HL-60/S4 treated with phorbol 12-myristate 13-acetate at 8.2 ng/mL for 4 days and 3 days (cell line): ENCODE measurements around the gene EEF1AKMT1.
"Not testable (repeated sequence)": the region's sequence is repeated elsewhere in the genome, so short reads cannot be mapped to it uniquely, and the experiment has no call there.

ENCODE experiments used
- in situ Hi-C: fragments of 300-500 bp; cut with MboI; formaldehyde crosslinking; loops from 2 replicates; pipeline ENCODE4 v1.15.0; 2022; ENCODE audit warnings: low sequenced_read_pairs

EEF1AKMT1 gene

GRCh38 chr13:20778311-20778710 is 4.5 kb upstream of the EEF1AKMT1 start:
- in situ Hi-C loops, result no loop called here

- in situ Hi-C loops, result no loop called here
Observed at GRCh38 chr13:20776751-20777150, 3.0 kb upstream of the EEF1AKMT1 start.

- in situ Hi-C loops, result no loop called here
Observed at GRCh38 chr13:20775961-20776360, 2.2 kb upstream of the EEF1AKMT1 start.

GRCh38 chr13:20774746-20775145 is 985 bp upstream of the EEF1AKMT1 start:
- in situ Hi-C loops, result no loop called here

GRCh38 chr13:20772401-20773131 is 1.2 kb downstream of the EEF1AKMT1 start:
- in situ Hi-C loops, result no loop called here

- in situ Hi-C loops, result no loop called here
Observed at GRCh38 chr13:20769834-20770233, 3.9 kb downstream of the EEF1AKMT1 start.

GRCh38 chr13:20769091-20769490 is 4.7 kb downstream of the EEF1AKMT1 start:
- in situ Hi-C loops, result no loop called here

- in situ Hi-C loops, result no loop called here
Observed at GRCh38 chr13:20767309-20767943, 6.3 kb downstream of the EEF1AKMT1 start.

- in situ Hi-C loops, result no loop called here
Observed at GRCh38 chr13:20760872-20761271, 12.9 kb downstream of the EEF1AKMT1 start.

- in situ Hi-C loops, result no loop called here
Observed at GRCh38 chr13:20754009-20754408, 19.8 kb downstream of the EEF1AKMT1 start.

GRCh38 chr13:20749377-20749776 is 24.4 kb downstream of the EEF1AKMT1 start:
- in situ Hi-C loops, result no loop called here

GRCh38 chr13:20743830-20744404 is 29.8 kb downstream of the EEF1AKMT1 start:
- in situ Hi-C loops, result not testable (repeated sequence)

- in situ Hi-C loops, result no loop called here
Observed at GRCh38 chr13:20740021-20740420, 33.7 kb downstream of the EEF1AKMT1 start.

- in situ Hi-C loops, result no loop called here
Observed at GRCh38 chr13:20738616-20739015, 35.1 kb downstream of the EEF1AKMT1 start.

- in situ Hi-C loops, result no loop called here
Observed at GRCh38 chr13:20729633-20730585, 43.9 kb downstream of the EEF1AKMT1 start.

GRCh38 chr13:20728579-20729311 is 45.0 kb downstream of the EEF1AKMT1 start:
- in situ Hi-C loops, result no loop called here

GRCh38 chr13:20727856-20728255 is 45.9 kb downstream of the EEF1AKMT1 start:
- in situ Hi-C loops, result no loop called here

- in situ Hi-C loops, result loop anchor here (25.0 kb wide), 1 partner anchor 209 kb away; no protein-coding TSS in a partner anchor
Observed at GRCh38 chr13:20721454-20722357, 52.1 kb downstream of the EEF1AKMT1 start.

- in situ Hi-C loops, result loop anchor here (25.0 kb wide), 1 partner anchor 209 kb away; no protein-coding TSS in a partner anchor
Observed at GRCh38 chr13:20721058-20721453, 52.7 kb downstream of the EEF1AKMT1 start.
